Stomach (tissue), 4 donors: ENCODE measurements around the gene TOX2.

ENCODE experiments used
- EP300 ChIP-seq: sonication (generic); formaldehyde crosslinking; IDR thresholded peaks from one replicate; pipeline ENCODE4 v1.6.1; 2017; ENCODE audit warnings: antibody characterized with exemption
- POLR2A ChIP-seq, 4 donors: fragments of 450-650 bp; IDR thresholded peaks; one replicate each; pipeline ENCODE4 v1.6.1; 2016; ENCODE audit warnings: antibody characterized with exemption in 4 of 4, control low read depth in 2 of 4, mild to moderate bottlenecking in 1 of 4, moderate library complexity in 1 of 4
- POLR2AphosphoS5 ChIP-seq, 3 donors: sonication (generic); formaldehyde crosslinking; IDR thresholded peaks; one replicate each; pipeline ENCODE4 v1.6.1; 2016; ENCODE audit warnings: antibody characterized with exemption in 3 of 3
- TF ChIP-seq, protein P1 (sequence below), 7 experiments: fragments of 450-650 bp in 4 of 7; fragments of 200-600 bp in 3 of 7; sonication (generic) in 3 of 7; IDR thresholded peaks; one replicate each; pipeline ENCODE4 v1.5.1; 2016 to 2019; ENCODE audit warnings: antibody characterized with exemption in 7 of 7, control low read depth in 2 of 7, mild to moderate bottlenecking in 1 of 7

DNA sequence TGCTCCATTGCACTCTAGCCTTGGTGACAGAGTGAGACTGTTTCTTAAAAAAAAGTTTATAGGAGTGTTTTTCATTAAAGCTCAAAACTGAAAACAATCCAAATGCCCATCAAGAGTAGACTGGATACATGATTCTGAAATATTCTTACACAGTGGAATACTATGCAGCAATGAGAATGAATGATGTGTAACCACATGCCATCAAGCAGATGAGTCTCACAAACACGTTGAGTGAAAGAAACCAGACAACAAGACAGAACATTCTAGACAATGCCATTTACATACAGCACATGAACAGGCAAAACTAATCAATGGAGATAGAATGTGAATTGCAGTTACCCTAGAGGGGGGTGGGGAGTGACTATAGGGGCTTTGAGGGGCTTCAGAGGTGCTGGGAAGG, 72.4 kb downstream of the TOX2 start:
- TF ChIP-seq, protein P1, sequence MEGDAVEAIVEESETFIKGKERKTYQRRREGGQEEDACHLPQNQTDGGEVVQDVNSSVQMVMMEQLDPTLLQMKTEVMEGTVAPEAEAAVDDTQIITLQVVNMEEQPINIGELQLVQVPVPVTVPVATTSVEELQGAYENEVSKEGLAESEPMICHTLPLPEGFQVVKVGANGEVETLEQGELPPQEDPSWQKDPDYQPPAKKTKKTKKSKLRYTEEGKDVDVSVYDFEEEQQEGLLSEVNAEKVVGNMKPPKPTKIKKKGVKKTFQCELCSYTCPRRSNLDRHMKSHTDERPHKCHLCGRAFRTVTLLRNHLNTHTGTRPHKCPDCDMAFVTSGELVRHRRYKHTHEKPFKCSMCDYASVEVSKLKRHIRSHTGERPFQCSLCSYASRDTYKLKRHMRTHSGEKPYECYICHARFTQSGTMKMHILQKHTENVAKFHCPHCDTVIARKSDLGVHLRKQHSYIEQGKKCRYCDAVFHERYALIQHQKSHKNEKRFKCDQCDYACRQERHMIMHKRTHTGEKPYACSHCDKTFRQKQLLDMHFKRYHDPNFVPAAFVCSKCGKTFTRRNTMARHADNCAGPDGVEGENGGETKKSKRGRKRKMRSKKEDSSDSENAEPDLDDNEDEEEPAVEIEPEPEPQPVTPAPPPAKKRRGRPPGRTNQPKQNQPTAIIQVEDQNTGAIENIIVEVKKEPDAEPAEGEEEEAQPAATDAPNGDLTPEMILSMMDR (IDR thresholded peaks at IDR 0.05) = no peak
- TF ChIP-seq POLR2A (IDR thresholded peaks at IDR 0.05) = no peak
- no peak for TF ChIP-seq EP300
- TF ChIP-seq POLR2AphosphoS5 (IDR thresholded peaks at IDR 0.05) = no peak
